KMS-11 (cell line): Measurements from ENCODE around the gene ACTR3C.

Experiments used
- H2AFZ ChIP-seq: fragments of 200-600 bp; sonication (generic); 2 replicates; pipeline ENCODE4 v1.6.1; 2016; ENCODE audit warnings: antibody characterized with exemption, mixed run types, low read depth
- H3K27ac ChIP-seq: fragments of 200-600 bp; sonication (generic); 2 replicates; pipeline ENCODE4 v1.6.1; 2016; ENCODE audit warnings: mild to moderate bottlenecking, mixed run types
- H3K27me3 ChIP-seq: fragments of 200-600 bp; sonication (generic); 2 replicates; pipeline ENCODE4 v1.6.1; 2017; ENCODE audit warnings: mild to moderate bottlenecking, low read depth, mixed run types, moderate library complexity; ENCODE audit not compliant: insufficient read depth
- H3K36me3 ChIP-seq: fragments of 200-600 bp; sonication (generic); 2 replicates; pipeline ENCODE4 v1.6.1; 2017; ENCODE audit warnings: mild to moderate bottlenecking, mixed run types; ENCODE audit not compliant: insufficient read depth
- H3K4me1 ChIP-seq: fragments of 200-600 bp; sonication (generic); 2 replicates; pipeline ENCODE4 v1.6.1; 2016; ENCODE audit warnings: mild to moderate bottlenecking, low read depth, mixed run types; ENCODE audit not compliant: poor library complexity, severe bottlenecking
- H3K4me2 ChIP-seq: fragments of 200-600 bp; sonication (generic); 2 replicates; pipeline ENCODE4 v1.7.0; 2016; ENCODE audit warnings: mild to moderate bottlenecking, mixed run types
- H3K4me3 ChIP-seq: fragments of 200-600 bp; sonication (generic); IDR thresholded peaks from 2 replicates; pipeline ENCODE4 v1.6.1; 2017; ENCODE audit warnings: low read depth, low read length, mixed read lengths; ENCODE audit not compliant: insufficient read depth
- H3K79me2 ChIP-seq: fragments of 200-600 bp; sonication (generic); 2 replicates; pipeline ENCODE4 v1.6.1; 2016; ENCODE audit warnings: low read depth, mixed run types; ENCODE audit not compliant: insufficient read depth
- H3K9ac ChIP-seq: fragments of 200-600 bp; sonication (generic); 2 replicates; pipeline ENCODE4 v1.6.1; 2016; ENCODE audit warnings: mild to moderate bottlenecking, mixed run types
- H4K20me1 ChIP-seq: fragments of 200-600 bp; sonication (generic); 2 replicates; pipeline ENCODE4 v1.6.1; 2016; ENCODE audit warnings: mild to moderate bottlenecking, mixed run types; ENCODE audit not compliant: insufficient read depth
- CTCF ChIP-seq: fragments of 200-600 bp; sonication (generic); conservative IDR thresholded peaks from 2 replicates; pipeline ENCODE4 v1.6.1; 2017; ENCODE audit warnings: low read depth, mild to moderate bottlenecking, antibody characterized with exemption, low read length, moderate library complexity, mixed read lengths

ACTR3C gene

DNA sequence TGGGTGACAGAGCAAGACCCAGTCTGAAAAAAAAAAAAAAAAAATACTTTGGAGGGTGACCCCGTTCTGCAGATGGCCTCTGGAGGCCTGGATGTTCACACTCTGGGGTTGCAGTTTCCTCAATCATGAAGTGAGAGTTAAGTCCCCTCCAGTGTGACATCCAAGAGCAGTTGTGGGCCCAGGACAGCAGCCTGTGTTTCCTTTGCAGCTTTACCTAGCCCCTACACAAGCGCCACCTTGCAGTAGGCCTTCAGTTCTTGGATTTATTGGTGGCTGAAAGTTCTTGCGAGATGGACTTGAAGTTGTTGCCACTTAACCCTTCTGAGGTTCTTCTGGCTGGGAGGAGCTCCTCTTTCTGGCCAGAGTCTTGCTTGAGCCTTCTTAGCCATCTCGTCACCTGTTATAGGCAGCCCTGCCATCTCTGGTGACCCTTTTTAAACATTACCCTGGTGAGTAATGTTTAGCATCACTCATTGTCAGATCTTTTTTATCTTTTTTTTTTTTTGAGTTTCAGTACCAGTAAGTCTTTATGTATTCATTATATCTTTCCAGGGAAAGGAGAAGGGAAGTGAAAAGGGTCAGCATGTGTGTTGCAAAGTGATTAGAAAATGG is 3.4 kb upstream of the ACTR3C start:
- Histone ChIP-seq H3K4me2 (no peak overlapping the region), H3K27me3 (no peaks in the 10 kb centered on the region), H3K4me1 (peaks cover 16% of the 10 kb centered on the region), H4K20me1 (no peaks in the 10 kb centered on the region), H2AFZ (no peak overlapping the region), H3K27ac (no peak overlapping the region), H3K79me2 (peaks cover 40% of the 10 kb centered on the region), H3K36me3 (no peaks in the 10 kb centered on the region; the same call in 1 of the 2 replicates), H3K4me3 (no peak overlapping the region), H3K9ac (no peak overlapping the region)
- no peak for TF ChIP-seq CTCF

GRCh38 chr7:150325901-150326300 is 2.6 kb upstream of the ACTR3C start:
- H3K4me3 ChIP-seq, result no peak overlapping the region
- H2AFZ ChIP-seq, result no peak overlapping the region
- no peak overlapping the region for H3K9ac ChIP-seq
- no peak for TF ChIP-seq CTCF
- H3K4me2 ChIP-seq, result no peak overlapping the region
- peaks cover 45% of the 10 kb centered on the region for H3K79me2 ChIP-seq
- no peak overlapping the region for H3K27ac ChIP-seq
- H3K4me1 ChIP-seq, result peaks cover 25% of the 10 kb centered on the region
- no peaks in the 10 kb centered on the region for H3K27me3 ChIP-seq
- no peaks in the 10 kb centered on the region; the same call in 1 of the 2 replicates for H3K36me3 ChIP-seq
- no peaks in the 10 kb centered on the region for H4K20me1 ChIP-seq

DNA sequence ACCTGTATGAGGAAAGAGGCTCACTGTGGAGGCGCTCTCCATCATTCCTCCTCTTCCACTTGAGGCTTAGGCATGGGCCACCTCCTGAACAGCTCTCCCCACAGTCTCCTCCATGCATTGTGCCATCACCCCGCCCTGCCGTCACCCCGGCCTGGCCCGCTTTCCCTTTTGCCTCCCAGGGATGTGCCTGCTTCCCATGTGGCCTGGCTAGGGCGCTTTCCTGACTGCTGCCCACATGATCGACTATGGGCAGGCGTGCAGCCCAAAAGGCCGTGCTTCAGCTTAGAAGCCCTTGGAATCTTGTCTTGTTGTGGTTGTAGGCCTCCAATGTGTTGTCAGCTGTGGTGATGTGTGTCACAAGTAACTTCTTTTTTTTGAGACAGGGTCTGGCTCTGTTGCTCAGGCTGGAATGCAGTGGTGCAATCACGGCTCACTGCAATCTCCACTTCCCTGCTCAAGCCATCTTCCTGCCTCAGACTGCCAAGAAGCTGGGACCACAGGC is 1.8 kb upstream of the ACTR3C start:
- TF ChIP-seq CTCF, result no peak
- Histone ChIP-seq H3K4me2 (no peak overlapping the region; the same call in 1 of the 2 replicates), H3K9ac (no peak overlapping the region), H3K27me3 (no peaks in the 10 kb centered on the region), H2AFZ (no peak overlapping the region), H3K27ac (no peak overlapping the region), H3K36me3 (no peaks in the 10 kb centered on the region; the same call in 1 of the 2 replicates), H4K20me1 (no peaks in the 10 kb centered on the region), H3K4me1 (peaks cover 32% of the 10 kb centered on the region), H3K4me3 (no peak overlapping the region), H3K79me2 (peaks cover 49% of the 10 kb centered on the region)

DNA sequence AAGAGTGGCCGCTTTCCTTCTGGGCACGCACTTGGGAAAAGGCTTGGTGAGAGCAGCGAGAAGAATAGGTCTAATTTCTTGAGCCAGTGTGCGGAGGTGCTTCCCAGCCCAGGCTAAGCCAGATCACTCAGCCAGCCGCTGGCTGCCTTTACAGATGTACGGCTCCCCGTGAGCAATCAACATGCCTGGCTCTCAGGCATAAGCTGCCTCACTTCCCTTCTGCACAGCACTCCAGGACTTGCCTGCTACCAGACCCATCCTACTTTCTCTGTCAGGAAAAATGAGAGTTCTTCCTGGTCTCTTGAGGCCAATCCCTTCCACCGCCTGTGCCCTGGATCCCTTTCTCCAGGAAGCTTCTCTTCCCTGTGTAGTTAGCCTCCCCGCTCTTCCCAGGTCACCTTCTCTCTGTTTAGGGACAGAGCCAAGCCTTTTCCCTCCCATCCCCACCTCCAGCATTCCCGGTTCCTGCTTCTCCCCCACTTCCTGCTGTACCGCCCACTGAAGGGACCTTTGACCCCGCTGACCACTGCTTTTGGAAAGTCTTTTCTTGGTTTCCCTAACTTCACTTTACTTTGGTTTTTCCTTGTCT is 1.1 kb upstream of the ACTR3C start:
- Histone ChIP-seq H4K20me1 (no peaks in the 10 kb centered on the region), H3K27ac (peak overlapping the region; percentile 93), H3K4me1 (peaks cover 39% of the 10 kb centered on the region), H3K36me3 (no peaks in the 10 kb centered on the region; the same call in 1 of the 2 replicates), H3K9ac (peak overlapping the region; percentile 98; the same call in 1 of the 2 replicates), H3K4me3 (no peak overlapping the region), H3K4me2 (peak overlapping the region; percentile 80), H2AFZ (no peak overlapping the region), H3K27me3 (no peaks in the 10 kb centered on the region), H3K79me2 (peaks cover 56% of the 10 kb centered on the region)
- no peak for TF ChIP-seq CTCF
